Heart left ventricle (tissue), 13 donors: ENCODE measurements around the gene TTC33.
"Not testable (repeated sequence)": the region's sequence is repeated elsewhere in the genome, so short reads cannot be mapped to it uniquely, and the experiment has no call there.

Experiments used
- CTCF ChIP-seq, 12 donors: fragments of 200-600 bp; sonication (generic) in 4 of 12; IDR thresholded peaks; one replicate each; pipeline versions ENCODE4 v1.5.0 to v1.8.0; 2018 to 2022; ENCODE audit warnings: antibody characterized with exemption in 12 of 12, mild to moderate bottlenecking in 5 of 12
- POLR2A ChIP-seq, 2 donors: fragments of 450-650 bp; IDR thresholded peaks; one replicate each; pipeline ENCODE4 v1.6.1; 2017; ENCODE audit warnings: antibody characterized with exemption in 2 of 2, mild to moderate bottlenecking in 2 of 2, moderate library complexity in 2 of 2
- donor health status: ischemic (EF 13 %, LVEDD 7.1; RV severe dilation, severe dysfunction).
- donor health status: DM: no; HTN: yes; CAD: no.
- donor health status: DM: no; HTN: no; CAD: no.
- donor health status: ischemic (EF 25% LVEDD 6.9; RV normal size, moderate dysfunction).
- donor health status: ischemic (EF 25% LVEDD 5.7; RV mildly dilated, moderate dysfunction).
- donor health status: ischemic (EF 35%, LVEDD 5.7; RV mildly dilated, moderate dysfunction).
- donor health status: nonischemic (EF 11% LVEDD 7.7; RV severe dilation, severe dysfunction).
- donor health status: DM: yes; HTN: yes; CAD: no.
- donor health status: PGD.
- donor health status: ischemic (EF 29% LVEDD 5.4; RV normal size, mild dysfunction).
- donor health status: nonischemic (EF 23%, LVEDD 6.1; RV moderate dilation, normal function).

- not testable (repeated sequence) for TF ChIP-seq CTCF, POLR2A (IDR thresholded peaks at IDR 0.05)
Measured at GRCh38 chr5:40794340-40794739, 38.6 kb upstream of the TTC33 start.
